SU-DHL-6 (cell line): ENCODE results near the gene CCL5.

Source experiments
- H2AFZ ChIP-seq: fragments of 200-600 bp; sonication (generic); 2 replicates; pipeline ENCODE4 v1.6.1; 2014; ENCODE audit warnings: low read depth, mild to moderate bottlenecking, moderate library complexity, mixed read lengths, antibody characterized with exemption, low read length; ENCODE audit not compliant: severe bottlenecking
- H3F3A ChIP-seq: fragments of 200-600 bp; shearing (Covaris generic); 2 replicates; pipeline ENCODE4 v1.6.0; 2016; ENCODE audit warnings: antibody characterized with exemption, mild to moderate bottlenecking; ENCODE audit not compliant: insufficient read depth
- H3K27ac ChIP-seq: fragments of 200-600 bp; sonication (generic); 2 replicates; pipeline ENCODE4 v1.5.1; 2016; ENCODE audit warnings: low read depth, mild to moderate bottlenecking, low read length, moderate library complexity, mixed read lengths
- H3K27me3 ChIP-seq: fragments of 200-600 bp; sonication (generic), shearing (Covaris generic); 2 replicates; pipeline ENCODE4 v1.6.0; 2014; ENCODE audit warnings: mild to moderate bottlenecking, low read length
- H3K36me3 ChIP-seq: fragments of 200-600 bp; sonication (generic); 2 replicates; pipeline ENCODE4 v1.6.1; 2014; ENCODE audit warnings: mild to moderate bottlenecking, low read length, mixed read lengths
- H3K4me2 ChIP-seq: fragments of 300-600, 200-600 bp; shearing (Covaris generic), sonication (generic); 2 replicates; pipeline ENCODE4 v1.6.0; 2014; ENCODE audit warnings: low read length, low read depth, mild to moderate bottlenecking; ENCODE audit not compliant: poor library complexity, severe bottlenecking
- H3K4me3 ChIP-seq: fragments of 200-600 bp; sonication (generic); 2 replicates; pipeline ENCODE4 v1.5.1; 2014; ENCODE audit warnings: antibody characterized with exemption, low read length, mild to moderate bottlenecking, mixed read lengths; ENCODE audit not compliant: insufficient read depth, poor library complexity, severe bottlenecking
- H3K79me2 ChIP-seq: fragments of 200-600 bp; sonication (generic); 2 replicates; pipeline ENCODE4 v1.6.1; 2014; ENCODE audit warnings: mild to moderate bottlenecking, low read length, moderate library complexity; ENCODE audit not compliant: insufficient read depth
- H3K9ac ChIP-seq: fragments of 200-600 bp; sonication (generic); 2 replicates; pipeline ENCODE4 v1.7.0; 2014; ENCODE audit warnings: mild to moderate bottlenecking, low read length
- H3K9me2 ChIP-seq: fragments of 200-600 bp; sonication (generic); replicated peaks from 2 replicates; pipeline ENCODE4 v1.6.1; 2014; ENCODE audit warnings: low read length; ENCODE audit not compliant: insufficient read depth
- H3K9me3 ChIP-seq: fragments of 200-600 bp; sonication (generic); 2 replicates; pipeline ENCODE4 v1.6.1; 2014; ENCODE audit warnings: low read length, mixed read lengths; ENCODE audit not compliant: insufficient read depth
- H4K20me1 ChIP-seq: fragments of 200-600 bp; sonication (generic); 2 replicates; pipeline ENCODE4 v1.6.1; 2014; ENCODE audit warnings: low read depth, mild to moderate bottlenecking, antibody characterized with exemption, low read length, moderate library complexity, mixed read lengths
- EZH2phosphoT487 ChIP-seq: fragments of 200-600 bp; sonication (generic), shearing (Covaris generic); conservative IDR thresholded peaks from 2 replicates; pipeline ENCODE4 v1.6.1; 2018; ENCODE audit warnings: mild to moderate bottlenecking, antibody characterized with exemption, low read length, moderate library complexity, mixed read lengths
- TF ChIP-seq, protein P1 (sequence below): fragments of 200-600 bp; sonication (generic); IDR thresholded peaks from one replicate; pipeline ENCODE4 v1.5.1; 2017; ENCODE audit warnings: antibody characterized with exemption, mild to moderate bottlenecking, low read length, moderate library complexity; ENCODE audit not compliant: insufficient read depth, poor library complexity, severe bottlenecking

Gene CCL5

DNA sequence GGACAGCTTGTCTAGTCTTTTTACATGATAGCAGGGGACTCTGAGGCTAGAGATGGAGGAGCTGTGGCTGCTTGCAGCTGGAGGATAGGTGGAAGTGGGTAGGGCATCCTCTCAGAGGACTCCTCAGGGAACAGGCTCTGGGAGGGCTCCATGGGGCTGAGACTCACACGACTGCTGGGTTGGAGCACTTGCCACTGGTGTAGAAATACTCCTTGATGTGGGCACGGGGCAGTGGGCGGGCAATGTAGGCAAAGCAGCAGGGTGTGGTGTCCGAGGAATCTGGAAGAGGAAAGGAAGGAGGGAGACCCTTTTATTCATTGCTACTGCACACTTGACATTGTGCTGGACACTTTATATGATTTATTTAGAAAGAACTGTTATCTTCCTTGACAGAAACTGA, 1.8 kb downstream of the CCL5 start:
- Histone ChIP-seq H3K9me2 (no peaks in the 10 kb centered on the region), H3K27me3 (no peaks in the 10 kb centered on the region), H2AFZ (no peak overlapping the region), H3K36me3 (no peaks in the 10 kb centered on the region), H3F3A (no peaks in the 10 kb centered on the region), H3K9me3 (no peaks in the 10 kb centered on the region), H3K9ac (no peak overlapping the region), H3K79me2 (no peaks in the 10 kb centered on the region), H4K20me1 (no peaks in the 10 kb centered on the region), H3K4me3 (no peak overlapping the region), H3K27ac (no peak overlapping the region), H3K4me2 (no peak overlapping the region)
- no peak for TF ChIP-seq EZH2phosphoT487

DNA sequence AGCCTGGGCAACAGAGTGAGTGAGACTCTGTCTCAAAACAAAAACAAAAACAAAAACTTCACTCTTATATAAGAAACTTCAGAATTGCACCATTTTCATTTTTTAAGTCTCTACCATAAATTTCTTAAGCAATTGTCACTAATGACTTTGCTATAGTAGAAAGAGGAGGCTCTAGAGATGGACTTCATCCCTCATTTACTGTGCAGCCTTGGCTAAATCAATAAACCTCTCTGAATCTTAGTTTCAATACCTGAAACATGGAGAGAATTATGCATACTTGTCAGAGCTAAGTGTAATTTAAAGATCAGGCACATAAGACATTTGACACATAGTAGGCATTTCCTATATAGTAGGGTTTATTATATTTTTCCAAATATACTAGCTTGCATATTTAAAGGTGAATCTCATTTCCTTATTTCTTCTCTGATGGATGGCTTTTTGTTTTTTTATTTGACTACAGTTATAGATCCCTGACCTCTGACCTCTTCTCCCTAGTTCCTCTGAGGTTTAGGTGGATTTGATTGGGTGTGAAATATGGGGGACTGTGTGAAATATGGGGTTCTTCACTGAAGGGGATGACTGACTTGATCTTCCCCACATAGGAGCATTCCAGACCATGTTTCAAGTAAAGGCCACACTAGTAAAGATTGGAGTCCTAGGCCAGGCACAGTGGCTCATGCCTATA, 2.7 kb downstream of the CCL5 start:
- Histone ChIP-seq H3K4me3 (no peak overlapping the region), H3K27ac (no peak overlapping the region), H3K79me2 (no peaks in the 10 kb centered on the region), H3K36me3 (no peaks in the 10 kb centered on the region), H3K9me2 (no peaks in the 10 kb centered on the region), H3K9ac (no peak overlapping the region), H4K20me1 (no peaks in the 10 kb centered on the region), H3K4me2 (no peak overlapping the region), H3F3A (no peaks in the 10 kb centered on the region), H2AFZ (no peak overlapping the region), H3K27me3 (no peaks in the 10 kb centered on the region), H3K9me3 (no peaks in the 10 kb centered on the region)
- TF ChIP-seq EZH2phosphoT487, result no peak
- TF ChIP-seq, protein P1, sequence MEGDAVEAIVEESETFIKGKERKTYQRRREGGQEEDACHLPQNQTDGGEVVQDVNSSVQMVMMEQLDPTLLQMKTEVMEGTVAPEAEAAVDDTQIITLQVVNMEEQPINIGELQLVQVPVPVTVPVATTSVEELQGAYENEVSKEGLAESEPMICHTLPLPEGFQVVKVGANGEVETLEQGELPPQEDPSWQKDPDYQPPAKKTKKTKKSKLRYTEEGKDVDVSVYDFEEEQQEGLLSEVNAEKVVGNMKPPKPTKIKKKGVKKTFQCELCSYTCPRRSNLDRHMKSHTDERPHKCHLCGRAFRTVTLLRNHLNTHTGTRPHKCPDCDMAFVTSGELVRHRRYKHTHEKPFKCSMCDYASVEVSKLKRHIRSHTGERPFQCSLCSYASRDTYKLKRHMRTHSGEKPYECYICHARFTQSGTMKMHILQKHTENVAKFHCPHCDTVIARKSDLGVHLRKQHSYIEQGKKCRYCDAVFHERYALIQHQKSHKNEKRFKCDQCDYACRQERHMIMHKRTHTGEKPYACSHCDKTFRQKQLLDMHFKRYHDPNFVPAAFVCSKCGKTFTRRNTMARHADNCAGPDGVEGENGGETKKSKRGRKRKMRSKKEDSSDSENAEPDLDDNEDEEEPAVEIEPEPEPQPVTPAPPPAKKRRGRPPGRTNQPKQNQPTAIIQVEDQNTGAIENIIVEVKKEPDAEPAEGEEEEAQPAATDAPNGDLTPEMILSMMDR, result no peak

DNA sequence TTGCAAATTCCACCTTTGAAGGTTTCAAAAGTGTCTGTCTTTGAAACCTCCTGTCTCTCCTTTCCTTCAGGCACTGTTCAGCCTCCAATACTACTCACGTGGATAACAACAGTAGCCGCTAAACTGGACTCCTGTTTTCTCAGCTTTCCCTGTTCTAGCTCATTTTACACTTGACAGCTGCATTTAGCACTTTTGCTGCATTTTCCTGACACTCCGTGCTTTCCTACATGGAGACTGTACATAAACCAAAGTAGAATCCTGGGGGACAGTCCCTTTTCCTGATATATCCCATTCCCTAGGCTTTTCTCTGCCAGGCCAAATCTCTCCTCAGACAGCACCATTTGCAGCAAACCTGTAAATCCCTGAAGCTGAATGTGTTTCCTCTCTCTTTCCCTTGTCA, 3.6 kb downstream of the CCL5 start:
- Histone ChIP-seq H3K9me3 (no peaks in the 10 kb centered on the region), H3F3A (no peaks in the 10 kb centered on the region), H3K27ac (no peak overlapping the region), H3K4me3 (no peak overlapping the region), H4K20me1 (no peaks in the 10 kb centered on the region), H3K4me2 (no peak overlapping the region), H3K9ac (no peak overlapping the region), H3K27me3 (no peaks in the 10 kb centered on the region), H3K36me3 (no peaks in the 10 kb centered on the region), H3K79me2 (no peaks in the 10 kb centered on the region), H3K9me2 (no peaks in the 10 kb centered on the region), H2AFZ (no peak overlapping the region)
- TF ChIP-seq EZH2phosphoT487, result no peak
- TF ChIP-seq, protein P1, result no peak

DNA sequence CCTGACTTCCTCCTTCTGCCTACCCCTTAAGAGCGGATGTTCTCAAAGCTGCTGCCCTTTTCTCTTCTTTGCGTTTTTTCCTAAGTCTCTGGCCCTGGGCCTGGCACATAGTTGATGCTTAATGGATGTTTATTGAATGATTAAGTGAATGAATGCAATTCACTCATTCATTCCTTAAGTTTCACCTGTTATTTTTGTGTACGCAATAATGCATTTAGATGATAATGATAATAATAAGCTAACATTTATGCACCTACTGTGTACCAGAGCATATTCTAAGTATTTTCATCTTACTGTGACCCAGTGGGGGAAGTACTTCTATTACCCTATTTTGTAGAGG, 4.4 kb downstream of the CCL5 start:
- Histone ChIP-seq H3K27ac (no peak overlapping the region), H3K4me3 (no peak overlapping the region), H3K9me2 (no peaks in the 10 kb centered on the region), H3K27me3 (no peaks in the 10 kb centered on the region), H3K9ac (no peak overlapping the region), H3K4me2 (no peak overlapping the region), H3F3A (no peaks in the 10 kb centered on the region), H3K79me2 (no peaks in the 10 kb centered on the region), H2AFZ (no peak overlapping the region), H3K9me3 (no peaks in the 10 kb centered on the region), H3K36me3 (no peaks in the 10 kb centered on the region), H4K20me1 (no peaks in the 10 kb centered on the region)
- TF ChIP-seq EZH2phosphoT487, result no peak
- TF ChIP-seq, protein P1, result no peak
